Activated CD8-positive, alpha-beta memory T cell treated with anti-CD3 and anti-CD28 coated beads for 48 hours (primary cell): Measurements from ENCODE around the gene IL17REL.

Source experiments
- DNase-seq, 3 experiments: peaks; one replicate each; pipeline ENCODE4 v3.0.0-alpha.2; 2020; ENCODE audit warnings: low read depth in 2 of 3, low spot score in 2 of 3

The IL17REL gene

DNA sequence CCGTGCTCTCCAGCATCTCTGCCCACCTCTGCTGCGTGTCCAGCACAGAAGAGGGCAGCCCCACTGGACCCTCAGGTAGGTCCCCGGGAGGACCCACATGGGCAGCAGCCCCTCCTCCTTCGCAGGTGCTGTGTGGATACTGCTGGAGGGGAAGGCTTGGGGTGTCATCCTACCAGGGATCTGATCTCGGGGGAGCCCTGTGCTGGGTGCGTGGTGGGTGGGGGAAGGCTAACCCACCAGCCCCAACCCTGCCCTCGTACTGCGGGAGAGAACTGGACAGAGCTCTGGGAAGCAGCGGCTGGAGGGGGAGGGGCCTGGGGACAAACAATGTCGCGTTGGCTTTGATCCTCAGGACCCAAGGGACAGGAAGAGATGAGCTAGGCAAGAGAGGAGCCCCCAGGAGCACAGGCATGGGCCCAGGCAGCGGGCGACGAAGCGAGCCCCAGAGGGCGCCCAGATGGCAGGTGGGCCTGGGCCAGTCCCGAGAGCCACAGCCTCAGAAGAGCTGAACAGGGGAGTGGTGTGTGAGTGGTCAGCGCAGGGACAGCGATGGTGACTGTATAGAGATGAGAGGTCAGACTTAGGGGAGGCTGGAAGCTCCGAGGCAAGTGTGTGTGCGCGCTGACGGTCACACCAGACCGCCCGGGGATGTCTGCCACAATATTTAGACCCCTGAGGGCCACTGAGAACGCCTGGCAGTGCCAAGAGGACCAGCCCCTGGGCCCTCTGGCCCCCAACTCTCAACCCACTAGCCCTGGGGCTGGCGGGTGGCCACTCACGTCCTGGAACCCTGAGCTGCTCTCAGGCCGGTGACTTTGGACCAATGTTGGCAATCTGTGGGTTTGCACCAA lies 53.4 kb downstream of the IL17REL start:
- no peak for DNase-seq

DNA sequence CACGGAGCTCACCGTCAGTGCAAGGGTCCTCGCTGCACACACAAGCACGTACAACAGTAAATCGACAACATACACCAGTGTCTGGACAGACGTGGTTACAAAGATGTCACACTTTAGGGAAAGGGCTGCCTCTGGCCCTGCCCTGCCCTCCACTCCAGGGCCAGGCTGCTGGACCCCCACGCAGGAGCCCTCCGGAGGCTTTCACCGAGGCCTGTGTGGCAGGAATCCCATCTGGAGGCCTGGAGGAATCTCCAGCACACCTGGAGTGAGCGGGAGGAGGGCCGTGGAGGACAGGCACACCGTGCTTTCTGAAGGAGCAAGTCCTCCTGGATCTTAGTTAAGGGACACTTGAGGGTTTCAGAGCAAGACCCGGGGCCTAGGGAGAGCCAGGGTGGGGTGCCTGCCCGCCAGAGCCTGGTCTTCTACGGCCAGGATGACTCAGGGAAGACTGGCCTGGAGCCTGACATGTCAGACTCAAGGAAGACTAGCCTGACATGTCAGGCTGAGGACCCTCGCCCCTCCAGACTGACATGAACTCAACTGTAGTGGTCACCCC lies 54.1 kb downstream of the IL17REL start:
- no peak for DNase-seq

DNA sequence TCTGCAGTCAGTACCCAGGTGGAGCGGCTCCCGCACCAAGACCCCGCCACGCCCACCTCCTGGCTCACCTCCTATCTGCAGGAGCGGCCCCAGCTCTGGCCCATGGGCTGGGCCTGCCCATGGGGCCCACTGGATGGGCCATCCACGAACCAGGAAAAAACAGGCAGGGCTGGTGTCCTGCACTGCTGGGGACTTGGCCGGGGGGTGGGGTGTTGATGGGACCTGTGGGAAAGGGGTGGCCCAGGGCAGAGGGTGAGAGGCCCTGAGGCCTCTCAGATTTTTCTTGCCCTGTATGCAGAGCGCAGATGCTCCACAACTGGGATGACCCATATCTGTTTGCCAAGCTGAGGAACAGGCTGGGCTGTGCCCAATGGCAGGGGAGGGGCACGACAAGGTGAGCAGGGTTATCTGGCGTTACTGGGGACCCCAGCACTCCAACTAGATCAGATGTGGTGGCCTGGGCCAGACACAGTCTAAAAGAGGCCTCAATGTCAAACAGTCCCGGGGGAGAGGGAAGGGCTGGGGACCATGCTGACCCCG lies 54.7 kb downstream of the IL17REL start:
- no peak for DNase-seq

DNA sequence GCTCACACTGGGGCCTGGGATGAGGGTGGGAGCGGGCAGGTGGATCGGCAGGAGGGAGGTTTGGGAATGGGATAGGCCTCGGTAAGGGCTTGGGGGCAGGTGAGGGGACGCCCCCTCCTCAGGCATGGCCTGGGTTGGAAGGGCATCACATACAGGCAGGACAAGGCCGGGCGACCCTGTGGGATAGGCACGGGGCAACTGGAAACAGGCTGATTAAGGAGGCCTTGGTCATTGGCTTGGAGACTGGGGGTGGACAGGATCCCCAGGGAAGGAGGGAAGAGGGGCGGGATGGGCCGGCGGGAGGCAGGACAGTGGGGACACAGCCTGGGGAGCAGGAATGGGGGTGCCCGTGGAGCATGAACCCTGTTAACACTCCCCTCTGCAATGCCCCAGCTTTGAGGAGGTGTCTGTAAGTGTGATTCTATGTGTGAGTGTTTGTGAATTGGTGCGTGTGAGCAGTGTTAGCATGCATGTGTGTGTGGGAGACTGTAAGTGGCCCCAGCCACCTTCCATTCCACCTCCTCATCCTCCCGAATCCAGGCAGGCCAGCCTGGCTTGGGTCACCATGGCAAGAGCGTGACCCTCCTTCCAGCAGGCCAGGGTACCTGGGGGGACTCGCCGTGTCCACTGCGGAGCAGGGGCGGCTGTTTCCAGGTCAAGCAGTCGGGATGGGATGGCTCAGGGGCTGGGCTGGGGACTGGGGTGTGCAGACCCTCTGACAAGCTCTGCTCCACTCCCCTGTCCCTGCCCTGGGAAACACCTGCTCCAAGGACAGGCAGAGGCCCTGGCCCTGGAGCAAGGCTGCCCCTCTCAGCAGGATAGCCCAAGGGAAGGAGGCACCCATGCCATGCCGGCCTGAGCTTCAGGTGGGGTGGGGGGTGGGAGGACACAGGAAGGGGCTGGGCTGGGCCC lies 55.4 kb downstream of the IL17REL start:
- DNase-seq = no peak

DNA sequence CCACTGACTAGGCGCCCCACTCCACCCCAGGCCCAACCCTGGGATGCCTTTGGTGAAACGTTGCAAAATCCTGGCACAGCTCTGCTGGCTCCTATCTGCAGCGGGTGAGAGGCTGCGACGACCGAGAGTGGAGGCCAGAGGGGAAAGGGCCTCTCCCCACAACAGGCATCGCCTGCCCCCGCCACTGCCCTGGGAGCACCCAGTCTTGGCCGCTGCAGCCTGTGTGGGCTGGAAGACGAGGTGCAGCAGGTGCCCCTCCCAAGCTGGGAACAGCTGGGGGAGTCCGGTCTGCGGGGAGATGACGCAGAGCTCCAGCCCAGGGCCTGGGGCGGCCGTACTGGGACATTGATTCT lies 56.2 kb downstream of the IL17REL start:
- DNase-seq = no peak

DNA sequence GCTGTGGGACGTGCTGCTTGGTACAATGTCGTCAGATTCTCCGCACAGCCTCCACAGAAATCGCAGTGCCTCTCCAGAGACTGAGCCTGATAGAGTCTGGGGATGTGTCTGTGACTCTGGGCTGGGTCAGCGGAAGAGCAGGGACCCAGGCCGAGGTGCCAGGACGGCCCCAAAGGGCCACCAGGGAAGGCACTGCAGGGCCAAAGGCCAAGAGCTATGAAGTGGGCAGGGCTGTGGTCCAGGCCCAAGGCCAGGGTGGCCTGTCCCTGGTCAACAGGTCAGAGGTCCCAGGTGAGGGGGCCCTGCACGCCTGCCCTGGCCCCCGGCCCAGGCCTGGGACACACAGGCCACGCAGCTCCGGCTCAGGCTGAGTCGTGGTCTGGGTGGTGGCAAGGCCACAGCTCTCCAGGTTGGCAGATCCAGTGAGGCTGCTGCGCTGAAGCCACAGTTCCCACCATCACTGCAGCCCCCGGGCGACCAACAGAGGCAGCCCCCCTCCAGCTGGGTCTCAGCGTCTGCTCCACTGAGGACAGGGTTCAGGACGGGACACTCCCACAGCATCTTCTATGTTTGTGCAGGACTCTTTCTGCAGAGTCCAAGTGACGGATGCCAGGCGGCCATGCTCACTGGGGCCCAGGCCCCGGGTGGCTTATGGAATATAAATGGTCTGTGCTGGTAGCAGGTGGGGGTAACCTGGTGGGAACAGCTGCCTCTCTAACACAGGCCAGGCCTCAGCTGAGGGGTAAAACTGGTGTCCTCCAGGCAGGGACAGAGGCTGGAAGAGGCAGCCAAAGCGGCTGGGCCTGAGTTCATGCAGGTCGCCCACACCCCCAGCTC lies 56.8 kb downstream of the IL17REL start:
- DNase-seq = no peak

DNA sequence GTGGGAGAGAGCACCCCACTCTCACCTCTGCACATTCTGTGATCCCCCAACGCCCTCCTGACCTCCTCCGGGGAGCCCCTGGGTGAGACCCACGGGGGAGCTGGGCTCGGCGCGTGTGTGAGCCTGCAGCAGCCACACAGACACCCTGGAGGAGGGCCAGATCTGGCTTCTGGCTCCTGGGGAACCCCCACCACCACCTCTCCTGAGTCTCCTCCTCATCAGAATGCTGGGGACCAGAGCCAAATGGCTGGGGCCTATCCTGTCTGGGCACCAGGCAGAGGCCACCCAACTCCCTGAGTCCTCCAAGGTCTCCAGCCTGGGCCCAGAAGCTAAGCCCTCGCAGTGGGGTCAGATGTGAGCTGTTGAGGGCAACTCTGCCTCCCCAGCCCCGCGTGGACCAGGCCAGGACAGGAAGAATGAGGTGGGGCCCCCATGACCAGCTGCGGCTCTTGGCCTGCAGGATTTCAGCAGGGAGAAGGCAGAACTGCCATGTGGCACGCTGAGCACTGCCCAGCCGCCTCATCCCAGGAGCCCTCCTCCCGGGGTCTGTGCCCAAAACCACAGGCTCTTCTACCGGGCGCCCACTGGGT lies 57.5 kb downstream of the IL17REL start:
- DNase-seq = no peak

DNA sequence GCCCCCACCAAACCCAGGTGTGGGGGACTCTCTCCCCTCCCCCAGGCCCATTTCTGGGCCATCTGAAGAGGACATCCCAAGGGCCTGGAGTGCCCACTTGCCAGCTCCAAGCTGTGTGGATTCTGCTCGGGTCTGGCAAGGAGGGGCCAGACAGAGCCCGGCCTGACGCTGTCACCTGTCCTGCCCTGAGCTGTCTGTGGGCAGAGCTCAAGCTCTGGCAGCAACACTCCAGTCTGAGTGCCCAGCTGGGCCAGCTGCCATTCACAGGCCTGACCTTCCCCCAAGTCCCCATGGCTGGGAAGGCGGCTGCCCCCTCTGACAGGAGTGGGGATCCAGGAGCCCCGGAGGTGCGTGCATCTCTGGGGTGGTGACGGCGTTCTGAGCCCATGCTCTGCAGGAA lies 58.2 kb downstream of the IL17REL start:
- no peak for DNase-seq

DNA sequence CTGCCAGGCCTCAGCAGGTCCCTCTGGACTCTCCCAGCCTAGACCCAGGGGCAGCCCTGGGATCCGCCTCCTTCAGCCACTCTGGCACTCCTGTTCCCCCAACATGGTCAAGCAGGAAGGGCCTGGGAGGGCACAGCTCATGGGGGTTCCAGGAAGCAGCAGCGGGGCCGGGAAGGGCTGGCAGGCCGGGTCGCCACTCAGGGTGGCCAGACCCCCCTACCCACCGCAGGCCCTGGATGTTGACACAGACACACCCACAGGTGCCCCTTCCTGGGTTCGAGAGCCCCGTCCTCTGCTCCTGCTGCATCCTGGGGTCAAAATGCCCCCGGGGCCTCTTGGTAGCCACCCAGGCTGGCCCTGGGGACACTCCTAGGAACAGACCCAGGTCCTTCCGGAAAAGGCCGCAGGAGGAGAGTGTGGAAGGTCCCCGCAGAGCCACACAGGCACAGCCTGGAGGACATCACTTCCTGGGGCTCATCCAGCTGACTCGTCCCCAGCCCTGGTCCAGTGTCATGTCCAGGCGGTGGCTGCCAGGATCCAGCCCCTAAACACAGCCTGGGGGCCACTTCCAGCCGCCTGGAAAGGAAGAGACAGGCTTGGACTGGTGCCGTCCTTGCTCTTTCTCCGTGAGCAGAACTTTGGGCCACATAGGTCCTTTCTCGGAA lies 58.8 kb downstream of the IL17REL start:
- no peak for DNase-seq

DNA sequence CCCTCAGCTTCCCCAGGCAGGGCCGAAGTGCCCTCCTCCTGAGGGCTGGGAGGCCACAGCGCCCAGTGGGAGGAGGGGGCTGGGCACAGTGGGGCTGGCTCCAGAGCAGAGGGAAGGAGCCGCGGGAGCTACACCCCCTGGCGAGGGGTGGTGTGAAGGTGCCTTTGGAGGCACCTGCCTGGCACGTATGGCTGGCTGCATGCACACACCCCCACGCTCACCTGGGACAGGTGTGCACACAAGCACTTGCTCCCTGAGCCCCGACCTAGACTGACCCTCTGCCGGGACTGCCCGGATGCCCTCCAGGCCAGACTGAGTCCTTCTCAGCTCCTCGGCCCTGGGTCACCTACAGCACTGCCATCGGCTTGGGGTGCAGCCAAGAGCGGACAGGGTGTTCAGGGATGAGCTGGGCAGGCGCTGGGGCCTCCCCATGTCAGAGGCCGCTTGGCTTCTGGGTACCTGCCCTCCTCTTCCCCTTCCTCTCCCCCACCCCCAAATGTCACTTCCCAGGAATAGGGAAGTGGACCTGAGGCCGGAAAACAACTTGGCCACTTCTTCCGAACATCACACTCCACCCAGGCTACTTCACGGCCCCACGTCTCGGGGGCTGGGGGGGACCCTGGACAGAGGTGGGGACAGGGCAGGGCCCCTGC lies 59.4 kb downstream of the IL17REL start:
- no peak for DNase-seq

DNA sequence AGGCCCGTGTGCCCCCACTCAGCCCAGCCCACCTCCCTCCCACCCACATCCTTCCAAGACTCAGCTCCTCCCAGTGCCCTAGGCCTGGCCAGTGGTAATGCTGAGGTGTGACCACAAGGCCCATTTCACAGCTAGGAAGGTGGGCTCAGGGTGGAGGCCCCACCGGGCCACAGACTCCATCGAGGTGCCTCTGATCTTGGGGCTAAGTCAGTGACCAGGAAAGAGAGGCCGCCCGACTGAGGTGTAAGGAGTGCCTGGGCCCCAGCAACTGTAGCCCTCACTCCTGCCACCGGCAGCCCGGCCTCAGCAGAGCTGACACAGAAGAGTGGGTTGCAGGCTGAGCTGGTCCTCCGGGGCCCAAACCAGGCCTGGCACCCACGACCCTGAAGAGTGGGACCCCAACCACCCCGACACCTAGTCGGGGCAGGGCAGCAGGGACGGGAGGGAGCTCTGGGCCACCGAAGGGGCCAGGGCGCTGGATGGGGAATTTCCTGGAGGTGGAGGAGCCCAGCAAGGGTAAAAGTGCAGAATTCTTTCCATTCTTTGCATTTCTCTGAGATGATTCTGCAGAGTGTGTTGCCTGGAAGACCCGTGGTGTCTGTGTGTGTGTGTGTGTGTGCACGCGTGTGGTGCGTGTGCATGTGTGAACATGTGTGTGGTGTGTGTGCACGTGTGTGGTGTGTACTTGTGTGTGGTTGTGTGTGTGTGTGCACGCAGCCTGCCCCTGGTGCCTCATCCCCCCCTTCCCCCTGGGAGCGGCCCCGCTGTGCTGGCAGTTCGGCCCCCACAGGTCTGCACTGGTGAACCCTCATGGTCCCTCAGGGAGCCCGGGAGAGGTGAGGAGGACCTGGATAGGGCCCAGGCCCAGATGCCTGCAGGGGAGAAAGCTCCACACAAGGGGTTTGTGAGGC lies 60.3 kb downstream of the IL17REL start:
- DNase-seq = no peak

DNA sequence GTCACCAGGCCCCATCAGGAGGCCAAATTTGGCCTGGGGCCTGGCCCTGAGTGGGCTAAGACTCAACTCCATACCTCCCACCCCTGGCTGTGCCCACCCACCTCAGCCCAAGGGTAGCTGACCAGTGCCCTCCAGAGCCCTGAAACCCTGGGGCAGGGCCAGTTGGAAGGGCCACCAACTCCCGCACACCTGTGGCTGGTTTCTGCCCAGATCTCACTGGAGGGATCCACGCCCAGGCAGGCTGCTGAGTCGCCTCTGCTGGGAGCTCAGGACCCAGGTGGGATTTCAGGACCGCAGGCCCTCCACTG lies 60.9 kb downstream of the IL17REL start:
- no peak for DNase-seq

DNA sequence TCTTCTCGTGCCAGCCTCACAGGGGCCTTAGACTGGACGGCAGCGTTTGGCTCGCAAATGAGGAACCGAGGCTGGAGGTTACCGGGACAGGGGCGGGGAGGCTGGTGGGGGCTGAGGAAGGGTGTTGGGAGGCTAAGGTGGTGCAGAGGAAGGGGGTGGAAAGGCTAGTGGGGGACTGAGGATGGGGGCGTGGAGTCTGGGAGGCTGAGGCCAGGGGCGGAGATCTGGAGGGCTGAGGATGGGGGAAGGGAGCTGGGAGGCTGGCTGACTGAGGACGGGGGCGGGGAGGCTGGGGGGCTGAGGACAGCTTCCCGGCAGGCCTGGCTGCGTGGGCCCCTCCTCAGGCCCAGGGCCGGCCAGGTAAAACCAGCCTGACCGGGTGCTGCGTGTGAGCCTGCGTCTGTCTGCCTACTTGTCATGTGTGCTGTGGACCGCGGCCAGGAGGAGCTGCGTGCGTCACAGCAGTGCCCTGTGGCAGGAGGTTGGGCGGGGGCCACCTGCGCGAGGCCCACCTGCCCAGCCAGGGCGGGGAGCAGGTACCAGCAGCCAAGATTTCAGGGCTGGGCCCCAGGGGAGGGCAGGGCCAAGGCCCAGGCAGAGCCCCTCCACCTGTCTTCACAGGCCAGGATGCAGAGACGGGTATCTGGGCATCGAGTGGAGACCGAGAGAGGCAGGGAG lies 61.4 kb downstream of the IL17REL start:
- peak in 2 of 3 experiments; percentile 74 to 80 for DNase-seq

DNA sequence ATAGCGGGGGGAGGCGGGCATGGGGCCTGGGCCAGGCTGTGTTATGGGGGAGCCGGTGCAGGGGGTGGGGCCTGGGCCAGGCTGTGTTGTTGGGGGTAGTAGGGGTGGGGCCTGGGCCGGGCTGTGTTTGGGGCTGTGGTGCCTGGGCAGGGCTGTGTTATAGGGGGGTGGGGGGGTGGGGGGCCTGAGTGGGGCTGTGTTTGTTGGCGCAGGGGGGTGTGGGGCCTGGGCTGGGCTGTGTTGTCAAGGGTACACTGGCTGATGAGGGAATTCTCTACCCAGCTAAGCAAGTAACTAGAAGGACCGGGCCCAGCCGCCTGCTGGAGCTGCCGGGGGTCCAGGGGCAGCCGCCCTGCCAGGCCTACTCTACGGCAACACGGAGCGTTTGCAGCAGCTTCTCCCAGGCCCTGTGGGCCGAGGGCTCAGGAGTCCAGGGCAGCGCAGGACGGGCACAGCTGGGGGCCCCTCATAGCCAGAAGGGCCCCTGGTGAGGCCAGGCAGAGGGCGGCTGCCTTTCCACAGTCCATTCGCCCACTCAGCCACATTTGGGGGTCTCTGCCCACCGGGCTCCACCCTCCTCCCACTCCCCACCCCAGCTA lies 62.1 kb downstream of the IL17REL start:
- no peak for DNase-seq

DNA sequence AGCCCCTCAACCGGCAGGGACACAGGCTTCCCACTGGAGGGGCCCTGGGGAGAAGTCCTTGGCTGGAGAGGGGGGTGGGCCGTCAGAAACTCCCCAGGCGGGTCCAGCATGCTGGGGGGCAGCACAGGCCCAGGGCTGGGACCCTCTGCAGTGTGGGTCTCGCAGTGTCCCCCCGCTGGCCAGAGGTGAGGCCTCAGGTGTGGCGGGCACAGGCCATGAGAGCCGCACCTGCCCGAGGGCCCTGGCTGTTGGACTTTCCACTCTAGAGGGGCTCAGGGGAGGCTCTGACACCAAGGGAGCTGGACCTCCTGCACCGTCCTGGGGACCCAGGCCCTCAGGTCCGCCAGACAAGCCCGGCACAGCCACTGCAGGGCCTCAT lies 62.7 kb downstream of the IL17REL start:
- no peak for DNase-seq

DNA sequence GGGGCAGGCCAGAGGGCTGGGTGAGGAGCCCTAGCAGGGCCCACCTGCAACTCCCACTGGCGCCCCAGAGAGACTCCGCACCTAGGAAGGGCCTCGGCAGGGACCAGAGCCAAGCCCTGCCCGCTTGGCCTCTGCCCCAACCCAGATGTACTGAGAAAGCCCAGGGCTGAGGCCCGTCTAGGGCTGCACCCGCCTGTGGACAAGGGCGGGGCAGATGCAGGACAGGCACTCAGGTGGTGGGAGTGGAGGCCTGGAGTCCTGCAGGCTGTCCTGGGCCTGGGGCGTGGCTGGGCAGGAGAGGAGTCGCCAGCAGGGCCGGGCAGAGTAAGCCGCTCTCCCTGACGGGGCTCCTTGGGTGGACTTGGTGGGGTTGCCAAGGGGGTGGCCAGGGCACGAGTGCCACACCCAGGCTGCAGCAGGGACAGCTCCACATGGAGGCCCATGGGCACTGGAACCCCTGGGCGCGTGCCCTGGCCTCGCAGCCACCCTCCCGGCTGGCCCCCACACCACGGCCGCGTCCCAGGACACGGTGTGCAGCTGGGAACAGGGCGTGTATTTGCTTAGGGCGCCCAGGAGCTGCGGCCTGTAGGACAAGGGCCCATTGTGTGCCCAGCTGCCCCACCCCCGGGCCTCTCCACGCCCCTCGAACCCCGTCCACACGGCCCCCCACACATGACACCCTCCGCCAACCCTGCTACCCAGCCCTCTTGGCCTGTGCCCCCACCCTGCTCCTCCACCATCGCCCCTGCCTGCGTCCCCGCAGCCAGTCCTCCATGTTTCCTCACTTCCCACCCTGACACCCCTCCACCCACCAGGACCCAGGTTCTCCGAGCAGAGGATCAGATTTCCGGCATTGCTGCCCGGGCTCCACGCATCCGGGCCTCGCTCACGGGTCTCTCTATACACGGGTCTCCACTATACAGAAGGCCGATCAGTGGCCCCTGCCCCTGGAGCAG lies 63.3 kb downstream of the IL17REL start:
- no peak for DNase-seq
